HL-60 (cell line): ENCODE data around the gene SLC9A3.

Source experiments
- DNase-seq, 2 experiments: peaks; one replicate each; pipeline ENCODE4 v3.0.0-alpha.2; 2010 to 2020; ENCODE audit warnings: low read depth in 1 of 2, low spot score in 1 of 2
- H3K27ac ChIP-seq: fragments of 250-450 bp; sonication (Bioruptor Pico); replicated peaks from 2 replicates; pipeline ENCODE4 v1.5.1; 2020; ENCODE audit warnings: mild to moderate bottlenecking, moderate library complexity
- H3K27me3 ChIP-seq: fragments of 250-450 bp; sonication (Bioruptor Pico); 2 replicates; pipeline ENCODE4 v1.5.1; 2021; ENCODE audit warnings: mild to moderate bottlenecking, moderate library complexity; ENCODE audit not compliant: insufficient read depth, poor library complexity, severe bottlenecking
- H3K4me3 ChIP-seq: replicated peaks from 2 replicates; pipeline ENCODE4 v1.5.1; 2011; ENCODE audit warnings: mild to moderate bottlenecking, control low read depth, low read length; ENCODE audit not compliant: insufficient read depth
- GABPA ChIP-seq: IDR thresholded peaks from 2 replicates; pipeline ENCODE4 v1.6.1; 2012; ENCODE audit warnings: low read depth
- POLR2AphosphoS5 ChIP-seq: IDR thresholded peaks from 2 replicates; pipeline ENCODE4 v1.6.1; 2012; ENCODE audit warnings: low read depth
- SPI1 ChIP-seq: IDR thresholded peaks from 2 replicates; pipeline ENCODE4 v1.6.1; 2012; ENCODE audit warnings: low read depth, mild to moderate bottlenecking, borderline replicate concordance
- TF ChIP-seq, protein P1 (sequence below): IDR thresholded peaks from 2 replicates; pipeline ENCODE4 v1.6.1; 2012; ENCODE audit warnings: low read depth; ENCODE audit not compliant: insufficient replicate concordance
- TF ChIP-seq, protein P2 (sequence below): IDR thresholded peaks from one replicate; pipeline ENCODE4 v1.5.1; 2011; ENCODE audit warnings: low read length, control low read depth, inconsistent platforms; ENCODE audit not compliant: insufficient read depth

The SLC9A3 gene

DNA sequence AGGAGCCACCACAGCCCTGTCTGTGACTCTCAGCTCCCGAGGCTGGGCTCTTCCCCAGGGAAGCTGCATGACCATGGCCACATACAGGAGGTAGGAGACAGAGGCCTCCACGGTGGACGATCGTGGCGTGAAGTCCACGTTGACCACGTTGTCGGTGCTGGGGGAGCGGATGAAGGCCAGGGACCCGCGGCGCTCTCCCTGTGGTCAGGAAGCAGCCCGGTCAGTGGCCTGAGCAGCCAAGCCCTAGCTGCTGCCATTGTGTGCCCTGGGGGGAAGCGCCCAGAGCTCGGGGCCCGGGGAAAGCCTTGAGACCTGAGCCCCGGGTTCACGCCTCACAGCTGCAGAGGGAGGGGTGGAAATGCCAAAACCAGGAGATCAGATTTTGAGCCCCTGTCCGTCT lies 47.0 kb downstream of the SLC9A3 start:
- H3K4me3 ChIP-seq: no peak overlapping the region
- peaks cover 55% of the 10 kb centered on the region for H3K27me3 ChIP-seq
- DNase-seq: no peak
- TF ChIP-seq GABPA (no peak), POLR2AphosphoS5 (no peak), SPI1 (no peak)
- TF ChIP-seq, protein P1, sequence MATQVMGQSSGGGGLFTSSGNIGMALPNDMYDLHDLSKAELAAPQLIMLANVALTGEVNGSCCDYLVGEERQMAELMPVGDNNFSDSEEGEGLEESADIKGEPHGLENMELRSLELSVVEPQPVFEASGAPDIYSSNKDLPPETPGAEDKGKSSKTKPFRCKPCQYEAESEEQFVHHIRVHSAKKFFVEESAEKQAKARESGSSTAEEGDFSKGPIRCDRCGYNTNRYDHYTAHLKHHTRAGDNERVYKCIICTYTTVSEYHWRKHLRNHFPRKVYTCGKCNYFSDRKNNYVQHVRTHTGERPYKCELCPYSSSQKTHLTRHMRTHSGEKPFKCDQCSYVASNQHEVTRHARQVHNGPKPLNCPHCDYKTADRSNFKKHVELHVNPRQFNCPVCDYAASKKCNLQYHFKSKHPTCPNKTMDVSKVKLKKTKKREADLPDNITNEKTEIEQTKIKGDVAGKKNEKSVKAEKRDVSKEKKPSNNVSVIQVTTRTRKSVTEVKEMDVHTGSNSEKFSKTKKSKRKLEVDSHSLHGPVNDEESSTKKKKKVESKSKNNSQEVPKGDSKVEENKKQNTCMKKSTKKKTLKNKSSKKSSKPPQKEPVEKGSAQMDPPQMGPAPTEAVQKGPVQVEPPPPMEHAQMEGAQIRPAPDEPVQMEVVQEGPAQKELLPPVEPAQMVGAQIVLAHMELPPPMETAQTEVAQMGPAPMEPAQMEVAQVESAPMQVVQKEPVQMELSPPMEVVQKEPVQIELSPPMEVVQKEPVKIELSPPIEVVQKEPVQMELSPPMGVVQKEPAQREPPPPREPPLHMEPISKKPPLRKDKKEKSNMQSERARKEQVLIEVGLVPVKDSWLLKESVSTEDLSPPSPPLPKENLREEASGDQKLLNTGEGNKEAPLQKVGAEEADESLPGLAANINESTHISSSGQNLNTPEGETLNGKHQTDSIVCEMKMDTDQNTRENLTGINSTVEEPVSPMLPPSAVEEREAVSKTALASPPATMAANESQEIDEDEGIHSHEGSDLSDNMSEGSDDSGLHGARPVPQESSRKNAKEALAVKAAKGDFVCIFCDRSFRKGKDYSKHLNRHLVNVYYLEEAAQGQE: no peak
- TF ChIP-seq, protein P2, sequence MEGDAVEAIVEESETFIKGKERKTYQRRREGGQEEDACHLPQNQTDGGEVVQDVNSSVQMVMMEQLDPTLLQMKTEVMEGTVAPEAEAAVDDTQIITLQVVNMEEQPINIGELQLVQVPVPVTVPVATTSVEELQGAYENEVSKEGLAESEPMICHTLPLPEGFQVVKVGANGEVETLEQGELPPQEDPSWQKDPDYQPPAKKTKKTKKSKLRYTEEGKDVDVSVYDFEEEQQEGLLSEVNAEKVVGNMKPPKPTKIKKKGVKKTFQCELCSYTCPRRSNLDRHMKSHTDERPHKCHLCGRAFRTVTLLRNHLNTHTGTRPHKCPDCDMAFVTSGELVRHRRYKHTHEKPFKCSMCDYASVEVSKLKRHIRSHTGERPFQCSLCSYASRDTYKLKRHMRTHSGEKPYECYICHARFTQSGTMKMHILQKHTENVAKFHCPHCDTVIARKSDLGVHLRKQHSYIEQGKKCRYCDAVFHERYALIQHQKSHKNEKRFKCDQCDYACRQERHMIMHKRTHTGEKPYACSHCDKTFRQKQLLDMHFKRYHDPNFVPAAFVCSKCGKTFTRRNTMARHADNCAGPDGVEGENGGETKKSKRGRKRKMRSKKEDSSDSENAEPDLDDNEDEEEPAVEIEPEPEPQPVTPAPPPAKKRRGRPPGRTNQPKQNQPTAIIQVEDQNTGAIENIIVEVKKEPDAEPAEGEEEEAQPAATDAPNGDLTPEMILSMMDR: no peak
- H3K27ac ChIP-seq: no peak overlapping the region

DNA sequence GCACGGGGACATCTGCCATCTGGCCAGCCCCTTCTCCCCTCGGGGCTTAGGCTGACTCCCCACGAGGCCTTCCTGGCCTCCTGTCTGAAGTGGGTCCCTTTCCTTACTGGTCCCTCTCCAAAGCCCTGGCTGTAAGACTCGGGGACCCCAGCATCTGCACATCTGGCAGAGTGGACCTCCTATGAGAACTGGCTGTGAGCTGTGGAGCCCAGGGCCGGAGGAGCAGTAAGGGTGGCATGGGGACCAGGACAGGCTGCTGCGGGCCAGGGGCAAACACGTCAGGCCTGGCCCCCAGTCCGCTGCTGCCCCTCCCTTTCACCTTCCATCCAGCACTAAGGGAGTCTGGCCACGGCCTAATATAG lies 47.5 kb downstream of the SLC9A3 start:
- no peak overlapping the region for H3K27ac ChIP-seq
- H3K4me3 ChIP-seq: no peak overlapping the region
- TF ChIP-seq, protein P2: no peak
- no peak for TF ChIP-seq POLR2AphosphoS5
- no peak for TF ChIP-seq GABPA
- no peak for DNase-seq
- H3K27me3 ChIP-seq: peaks cover 55% of the 10 kb centered on the region

DNA sequence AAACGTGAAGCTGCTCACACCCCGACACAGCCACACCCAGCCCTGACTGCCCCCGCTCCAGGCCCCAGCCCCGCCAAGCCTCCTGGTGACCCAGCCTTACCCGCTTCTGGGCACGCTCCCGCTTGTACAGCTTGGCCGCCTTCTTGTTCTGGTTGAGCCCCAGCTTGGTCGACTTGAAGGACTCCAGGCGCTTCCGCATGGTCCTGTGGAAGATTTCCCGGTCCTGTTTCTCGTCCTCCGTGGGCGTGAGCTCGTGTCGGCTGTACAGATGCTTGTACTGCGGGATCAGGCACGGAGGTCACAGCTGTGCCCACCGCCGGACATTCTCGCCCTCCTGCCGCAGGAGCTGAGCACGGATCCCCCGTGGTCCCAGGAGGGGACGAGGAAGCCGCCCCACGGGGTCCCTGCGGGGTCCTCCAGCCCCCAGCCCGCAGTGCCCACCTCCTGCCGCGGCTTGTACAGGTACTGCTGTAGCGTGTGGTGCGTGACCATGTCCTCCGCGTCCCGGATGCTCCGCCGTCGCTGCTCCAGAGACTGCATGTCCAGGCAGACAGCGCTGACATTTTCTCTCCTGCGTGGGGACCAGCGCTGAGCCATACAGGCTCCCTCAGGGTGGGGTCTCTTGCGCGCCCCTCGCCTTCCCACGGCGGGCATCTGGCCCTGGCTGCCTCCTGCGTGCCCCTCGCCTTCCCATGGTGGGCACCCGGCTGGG lies 48.0 kb downstream of the SLC9A3 start:
- Histone ChIP-seq H3K27me3 (peaks cover 52% of the 10 kb centered on the region), H3K4me3 (no peak overlapping the region), H3K27ac (no peak overlapping the region)
- DNase-seq: no peak
- TF ChIP-seq, protein P1: no peak
- TF ChIP-seq, protein P2: no peak
- TF ChIP-seq POLR2AphosphoS5: no peak
- TF ChIP-seq GABPA: no peak
- no peak for TF ChIP-seq SPI1

DNA sequence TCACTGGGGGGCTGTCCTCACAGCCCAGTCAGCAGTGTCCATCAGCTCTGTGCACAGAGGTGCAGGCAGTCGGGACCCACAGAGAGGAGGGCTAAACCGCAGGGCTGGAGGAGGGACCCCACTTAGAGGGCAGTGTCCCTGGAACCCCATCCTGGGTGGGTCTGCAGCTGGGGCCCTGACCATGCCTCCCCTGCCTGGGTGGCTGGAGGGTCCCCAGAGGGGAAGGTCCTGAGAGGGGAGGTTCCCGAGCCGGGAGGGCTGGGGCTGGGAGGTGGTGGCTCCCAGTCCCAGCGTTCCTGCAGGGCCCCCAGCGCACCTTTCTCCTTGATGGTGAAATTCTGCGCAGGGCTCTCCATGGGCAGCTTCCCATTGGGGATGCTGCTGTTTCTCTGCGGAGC lies 48.5 kb downstream of the SLC9A3 start:
- H3K27ac ChIP-seq: no peak overlapping the region
- TF ChIP-seq POLR2AphosphoS5 (no peak), GABPA (no peak), SPI1 (no peak)
- TF ChIP-seq, protein P2: no peak
- TF ChIP-seq, protein P1: no peak
- DNase-seq: no peak
- peaks cover 48% of the 10 kb centered on the region for H3K27me3 ChIP-seq
- H3K4me3 ChIP-seq: no peak overlapping the region
